ENCODE measurements around the gene AIMP1.
"Not testable (repeated sequence)": the region's sequence is repeated elsewhere in the genome, so short reads cannot be mapped to it uniquely, and the experiment has no call there.

AIMP1 gene

GRCh38 chr4:106312377-106312776, 4.0 kb upstream of the AIMP1 start:
- no peak for DNase-seq (ENCODE audit: low read depth in 2 of 2)

GRCh38 chr4:106312997-106313522, 3.3 kb upstream of the AIMP1 start:
- no peak for DNase-seq (ENCODE audit: low read depth in 2 of 2)

GRCh38 chr4:106314960-106315359, 1.4 kb upstream of the AIMP1 start:
- DNase-seq (ENCODE audit: low read depth in 2 of 2), result no peak

GRCh38 chr4:106315476-106315967, 828 bp upstream of the AIMP1 start:
- DNase-seq (ENCODE audit: low read depth in 2 of 2), result peak; percentile 30 to 38

- DNase-seq (ENCODE audit: low read depth in 2 of 2), result no peak
These were observed 541 bp downstream of the AIMP1 start for GRCh38 chr4:106316773-106317409.

- no peak for DNase-seq (ENCODE audit: low read depth in 2 of 2)
These were observed 1.5 kb downstream of the AIMP1 start for GRCh38 chr4:106317815-106318214.

- no peak for DNase-seq (ENCODE audit: low read depth in 2 of 2)
These were observed 2.2 kb downstream of the AIMP1 start for GRCh38 chr4:106318511-106318910.

GRCh38 chr4:106320235-106320634, 3.9 kb downstream of the AIMP1 start:
- DNase-seq (ENCODE audit: low read depth in 2 of 2), result no peak

GRCh38 chr4:106321168-106321567, 4.8 kb downstream of the AIMP1 start:
- not testable (repeated sequence) for DNase-seq (ENCODE audit: low read depth in 2 of 2)

GRCh38 chr4:106321814-106322213, 5.5 kb downstream of the AIMP1 start:
- DNase-seq (ENCODE audit: low read depth in 2 of 2), result not testable (repeated sequence)

- DNase-seq (ENCODE audit: low read depth in 2 of 2), result no peak
These were observed 6.8 kb downstream of the AIMP1 start for GRCh38 chr4:106323119-106323518.

GRCh38 chr4:106325800-106326199, 9.4 kb downstream of the AIMP1 start:
- no peak for DNase-seq (ENCODE audit: low read depth in 2 of 2)

- DNase-seq (ENCODE audit: low read depth in 2 of 2), result no peak
These were observed 12.8 kb downstream of the AIMP1 start for GRCh38 chr4:106329041-106329618.

- no peak for DNase-seq (ENCODE audit: low read depth in 2 of 2)
These were observed 16.8 kb downstream of the AIMP1 start for GRCh38 chr4:106333186-106333585.

- no peak for DNase-seq (ENCODE audit: low read depth in 2 of 2)
These were observed 18.6 kb downstream of the AIMP1 start for GRCh38 chr4:106334741-106335470.

- DNase-seq (ENCODE audit: low read depth in 2 of 2), result no peak
These were observed 20.3 kb downstream of the AIMP1 start for GRCh38 chr4:106336618-106337017.

- DNase-seq (ENCODE audit: low read depth in 2 of 2), result no peak
These were observed 21.6 kb downstream of the AIMP1 start for GRCh38 chr4:106337916-106338315.

- no peak for DNase-seq (ENCODE audit: low read depth in 2 of 2)
These were observed 22.3 kb downstream of the AIMP1 start for GRCh38 chr4:106338671-106339070.

GRCh38 chr4:106339431-106339830, 23.1 kb downstream of the AIMP1 start:
- no peak for DNase-seq (ENCODE audit: low read depth in 2 of 2)

GRCh38 chr4:106340774-106341173, 24.4 kb downstream of the AIMP1 start:
- no peak for DNase-seq (ENCODE audit: low read depth in 2 of 2)

GRCh38 chr4:106343865-106344646, 27.7 kb downstream of the AIMP1 start:
- no peak for DNase-seq (ENCODE audit: low read depth in 2 of 2)

- DNase-seq (ENCODE audit: low read depth in 2 of 2), result no peak
These were observed 28.3 kb downstream of the AIMP1 start for GRCh38 chr4:106344647-106344970.

Measured in stimulated activated CD4-positive, alpha-beta T cell treated with anti-CD3 and anti-CD28 coated beads, Interleukin-1b, Interleukin-23, amount 100 ng/mL, for 4 hours (primary cell).